GM18868 (cell line): ENCODE results near the gene LILRB3.
"Not testable (repeated sequence)": the region's sequence is repeated elsewhere in the genome, so short reads cannot be mapped to it uniquely, and the experiment has no call there.

Source experiments
- ATAC-seq: cut with Tn5 transposase; IDR thresholded peaks from one replicate; pipeline ENCODE4 v1.9.1; 2021; ENCODE audit warnings: mild to moderate bottlenecking, moderate library complexity; ENCODE audit not compliant: unreplicated experiment

LILRB3 gene

DNA sequence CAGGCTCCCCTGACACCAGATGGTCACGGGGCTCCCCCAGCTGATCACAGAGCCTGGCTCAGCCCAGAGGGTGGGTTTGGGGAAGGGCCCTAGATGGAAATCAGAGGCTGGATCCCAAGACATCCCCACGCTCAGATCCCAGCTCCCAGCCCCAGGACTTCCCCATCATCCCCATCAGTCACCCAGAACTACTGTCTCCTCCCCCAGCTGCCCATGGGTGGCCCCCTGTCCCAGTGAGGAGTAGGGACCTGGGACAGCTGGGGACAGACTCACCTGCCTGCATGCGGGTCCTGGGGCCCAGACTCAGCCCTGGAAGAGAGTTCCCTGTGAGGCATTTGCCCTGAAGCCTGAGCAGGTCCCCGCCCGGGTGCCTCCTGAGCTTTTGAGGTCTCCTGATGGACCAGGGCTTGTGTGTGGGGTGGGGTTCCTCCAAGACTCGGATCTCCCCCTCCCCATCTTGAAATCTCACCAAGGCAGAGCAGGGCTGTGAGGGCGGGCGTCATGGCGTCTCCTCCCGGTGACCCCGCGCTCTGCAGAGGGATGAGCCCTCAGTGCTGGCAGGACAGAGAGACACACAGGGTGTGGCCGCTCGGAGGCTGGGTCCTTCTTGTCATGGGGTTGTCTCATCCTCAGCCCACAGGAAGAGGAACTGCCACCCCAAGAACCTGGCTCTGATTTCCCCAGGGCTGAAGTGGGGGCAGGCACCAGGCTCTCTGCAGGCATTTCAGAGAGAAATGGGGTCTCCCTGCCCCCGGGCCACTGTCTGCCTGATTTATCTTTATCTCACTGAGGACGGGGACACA lies at the start of gene LILRB3:
Gene LILRB3 (minus strand): TSS at position 534 of the 803 bp plus-strand sequence. CDS start 31 bp downstream, at position 503.
- not testable (repeated sequence) for ATAC-seq

DNA sequence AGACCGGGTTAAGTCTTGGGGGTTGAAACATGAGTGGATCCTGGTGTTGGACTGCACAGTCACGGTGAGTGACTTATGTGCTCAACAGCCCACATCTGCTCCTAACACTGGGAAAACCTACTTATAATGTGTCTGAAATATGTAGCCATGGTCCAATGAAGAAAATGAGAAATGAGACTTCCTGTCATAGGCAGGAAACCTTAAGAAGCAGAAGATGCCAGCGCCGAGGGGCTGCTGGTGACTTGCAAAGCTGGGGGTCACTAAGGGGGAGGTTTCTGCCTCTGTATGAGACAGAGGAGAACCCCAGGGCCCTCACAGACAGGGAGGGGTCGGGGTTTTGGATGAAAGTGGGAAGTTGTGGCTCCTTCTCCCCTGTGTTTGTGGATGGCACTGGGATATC lies 49.4 kb upstream of the LILRB3 start:
- ATAC-seq, result not testable (repeated sequence)

DNA sequence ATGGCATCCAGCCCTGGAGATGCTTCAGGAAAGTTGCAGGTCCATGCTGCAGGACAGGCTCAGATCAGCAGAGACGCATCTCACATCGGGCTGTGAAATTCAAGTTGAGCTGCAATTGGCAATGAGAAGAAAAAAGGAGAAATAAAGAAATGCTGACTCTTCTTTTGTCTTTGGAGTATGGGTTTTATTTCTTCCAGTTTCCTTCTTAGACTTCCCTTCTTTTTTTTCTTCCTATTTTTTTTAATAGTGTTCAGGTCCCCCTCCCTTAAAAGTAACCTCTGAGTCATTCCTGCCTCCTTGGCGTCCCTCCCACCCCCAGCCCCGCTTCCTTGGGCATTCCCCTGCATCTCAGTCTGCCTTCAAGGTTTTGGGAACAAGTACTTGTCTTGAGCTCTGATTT lies 48.8 kb upstream of the LILRB3 start:
- ATAC-seq, result not testable (repeated sequence)

DNA sequence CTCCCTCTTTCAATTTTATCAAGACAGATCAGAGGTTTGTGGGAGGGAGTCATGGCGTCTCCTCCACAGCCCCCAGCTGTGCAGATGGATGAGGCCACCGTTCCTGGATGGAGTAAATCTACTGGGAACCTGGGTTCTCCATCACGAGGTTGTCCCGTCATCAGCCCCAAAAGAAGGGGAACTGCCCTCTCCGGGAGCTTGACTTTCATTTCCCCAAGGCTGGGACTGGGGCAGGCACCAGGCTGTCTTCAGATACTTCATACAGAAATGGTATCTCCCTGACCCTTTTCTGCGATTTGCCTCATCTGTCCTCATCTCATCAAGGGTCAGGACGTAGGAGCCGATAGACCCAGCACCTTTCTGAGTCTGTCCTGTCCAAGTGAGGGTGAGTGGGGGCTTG lies 48.3 kb upstream of the LILRB3 start:
- no peak for ATAC-seq

DNA sequence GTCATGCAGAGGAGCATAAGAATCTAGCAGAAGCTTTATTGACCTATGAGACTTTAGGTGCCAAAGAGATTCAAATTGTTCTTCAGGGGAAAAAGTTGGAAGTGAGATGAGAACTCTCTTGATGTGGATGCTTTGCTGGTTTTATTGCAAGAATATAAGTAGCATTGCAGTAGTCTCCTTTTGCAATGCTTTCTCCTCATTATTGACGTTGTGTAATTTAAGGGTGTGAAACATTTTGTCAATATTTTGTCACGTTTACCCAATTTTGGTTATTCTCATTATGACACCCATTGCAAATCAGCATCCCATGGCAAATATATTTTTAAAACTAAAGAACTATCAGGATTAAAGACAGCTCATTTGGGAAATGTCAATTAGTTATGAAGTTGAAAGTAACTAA lies 46.1 kb upstream of the LILRB3 start:
- no peak for ATAC-seq

DNA sequence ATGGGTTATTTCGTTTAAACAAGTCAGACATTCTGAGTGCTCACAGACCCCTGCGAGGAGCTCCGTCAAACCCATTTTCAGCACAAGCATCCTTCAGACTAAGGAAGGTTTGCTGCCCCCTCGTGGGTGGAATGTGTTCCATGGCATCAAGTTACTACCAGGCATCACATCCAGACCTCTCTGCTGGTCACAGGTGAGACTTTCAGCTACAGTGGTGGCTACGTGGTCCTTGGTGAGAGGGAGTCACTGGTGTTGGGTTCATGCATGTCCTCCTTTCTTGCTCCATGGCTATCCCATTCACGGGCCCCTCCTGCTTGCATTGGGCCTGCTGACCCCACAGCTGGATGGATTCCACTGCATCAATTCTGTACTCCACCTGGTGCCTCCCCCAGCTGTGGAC lies 43.3 kb upstream of the LILRB3 start:
- no peak for ATAC-seq

DNA sequence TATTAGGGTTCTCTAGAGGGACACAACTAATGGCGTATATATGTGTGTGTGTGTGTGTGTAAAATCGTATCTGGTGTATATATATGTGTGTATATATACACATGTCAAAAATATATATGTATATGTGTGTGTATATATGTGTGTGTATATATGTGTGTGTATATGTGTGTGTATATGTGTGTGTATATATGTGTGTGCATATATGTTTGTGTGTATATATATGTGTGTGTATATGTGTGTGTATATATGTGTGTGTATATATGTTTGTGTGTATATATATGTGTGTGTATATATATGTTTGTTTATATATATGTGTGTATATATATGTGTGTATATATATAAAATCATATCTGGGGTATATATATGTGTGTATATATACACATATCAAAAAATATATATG lies 39.7 kb upstream of the LILRB3 start:
- ATAC-seq, result no peak

DNA sequence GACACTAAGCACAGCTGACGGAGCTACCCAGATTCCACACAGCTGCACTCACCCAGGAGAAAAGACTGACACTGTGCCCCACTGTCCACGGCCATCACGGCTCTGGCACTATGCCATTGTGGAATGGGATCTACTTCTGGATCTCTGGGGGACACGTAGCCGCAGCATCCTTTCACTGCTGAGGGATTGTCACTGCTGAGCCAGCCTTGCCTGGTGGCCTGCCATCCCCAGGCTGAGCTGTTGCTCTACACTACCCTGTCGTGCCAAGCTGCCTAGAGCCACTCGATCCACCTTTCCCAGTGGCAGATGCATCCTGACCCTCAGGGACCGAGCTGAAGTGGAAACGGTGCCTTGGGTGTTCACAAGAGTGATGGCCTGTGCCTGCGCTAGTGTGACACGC lies 39.3 kb upstream of the LILRB3 start:
- ATAC-seq, result no peak

DNA sequence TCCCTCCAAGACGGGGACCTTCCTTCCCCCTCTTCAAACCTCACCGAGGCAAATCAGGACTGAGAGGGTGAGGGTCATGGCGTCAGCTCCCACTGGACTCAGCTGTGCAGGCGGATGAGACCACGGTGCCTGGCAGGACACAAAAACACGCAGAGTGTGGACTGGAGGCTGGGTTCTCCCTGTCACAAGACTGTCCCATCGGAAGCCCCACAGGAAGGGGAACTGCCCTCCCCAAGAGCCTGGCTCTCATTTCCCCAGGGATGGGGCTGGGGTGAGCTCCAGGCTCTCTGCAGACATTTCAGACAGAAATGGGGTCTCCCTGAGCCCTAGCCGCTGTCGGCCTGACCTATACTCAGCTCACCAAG lies 34.3 kb upstream of the LILRB3 start, which contains the start of gene LILRB5:
Gene LILRB5 (minus strand): TSS at position 158 of the 365 bp plus-strand sequence. CDS start 80 bp downstream, at position 78.
- ATAC-seq, result no peak

DNA sequence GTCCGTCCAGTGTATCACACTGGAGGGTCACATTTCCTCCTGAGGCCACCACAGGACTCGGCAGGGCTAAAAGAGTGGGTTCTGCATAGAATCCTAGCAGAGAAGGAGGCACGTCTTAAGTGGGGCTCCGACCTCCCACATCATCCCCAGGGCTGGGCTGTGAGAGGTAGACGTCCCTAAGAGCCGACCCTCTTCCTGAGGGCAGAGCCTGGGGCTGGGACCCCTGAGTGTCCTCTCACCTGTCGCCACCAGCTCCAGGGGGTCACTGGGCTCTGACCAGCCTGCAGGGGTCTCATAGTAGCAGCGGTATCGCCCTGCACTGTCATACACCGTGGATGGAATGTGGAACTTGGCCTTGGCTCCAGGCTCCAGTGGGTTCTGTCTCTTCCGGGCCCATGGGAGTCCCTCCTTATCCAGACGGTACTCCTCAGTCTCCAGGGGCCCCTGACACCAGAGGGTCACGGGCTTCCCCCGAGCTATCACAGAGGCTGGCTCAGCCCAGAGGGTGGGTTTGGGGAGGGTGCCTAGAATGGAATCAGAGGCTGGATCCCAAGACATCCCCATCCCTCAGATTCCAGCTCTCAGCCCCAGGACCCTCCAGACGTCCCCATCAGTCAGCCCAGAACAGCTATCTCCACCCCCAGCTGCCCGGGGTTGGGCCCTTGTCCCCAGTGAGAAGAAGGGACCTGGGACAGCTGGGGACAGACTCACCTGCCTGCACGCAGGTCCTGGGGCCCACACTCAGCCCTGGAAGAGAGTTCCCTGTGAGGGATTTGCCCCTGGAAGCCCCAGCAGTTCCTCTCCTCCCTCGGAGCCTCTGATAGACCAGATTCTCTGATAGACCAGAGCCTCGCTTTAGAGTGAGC lies 33.7 kb upstream of the LILRB3 start:
- no peak for ATAC-seq

DNA sequence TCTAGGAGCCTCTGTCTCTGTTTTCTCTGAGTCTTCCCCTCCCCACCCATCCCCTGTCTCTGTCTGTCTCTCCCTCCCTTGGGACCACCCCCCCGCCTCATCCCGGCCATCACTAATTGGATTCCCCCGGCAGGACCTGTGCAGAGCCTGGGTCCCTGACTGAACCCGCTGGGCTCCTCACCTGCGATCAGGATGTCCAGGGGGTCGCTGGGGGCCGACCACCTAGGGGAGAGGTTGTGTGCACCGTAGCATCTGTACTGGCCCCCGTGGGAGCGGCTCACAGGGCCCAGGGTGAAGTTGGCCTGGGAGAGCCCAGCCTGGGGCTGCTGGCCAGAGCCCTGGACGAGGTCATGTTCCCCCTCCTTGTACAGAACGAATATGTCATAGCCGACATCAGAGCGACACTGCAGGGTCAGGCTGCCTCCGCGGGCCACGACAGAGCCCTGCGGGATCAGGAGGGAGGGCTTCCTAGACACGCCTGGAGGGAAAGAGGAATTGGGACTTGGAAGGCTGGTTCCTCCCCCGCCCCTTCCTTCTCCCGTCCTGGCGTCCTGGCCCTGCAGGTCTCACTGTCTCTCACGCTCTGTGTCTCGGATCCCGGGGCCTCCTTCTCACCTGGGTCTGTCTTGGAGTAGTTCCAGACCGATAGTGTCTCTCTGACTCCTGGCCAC lies 32.4 kb upstream of the LILRB3 start:
- ATAC-seq, result no peak

DNA sequence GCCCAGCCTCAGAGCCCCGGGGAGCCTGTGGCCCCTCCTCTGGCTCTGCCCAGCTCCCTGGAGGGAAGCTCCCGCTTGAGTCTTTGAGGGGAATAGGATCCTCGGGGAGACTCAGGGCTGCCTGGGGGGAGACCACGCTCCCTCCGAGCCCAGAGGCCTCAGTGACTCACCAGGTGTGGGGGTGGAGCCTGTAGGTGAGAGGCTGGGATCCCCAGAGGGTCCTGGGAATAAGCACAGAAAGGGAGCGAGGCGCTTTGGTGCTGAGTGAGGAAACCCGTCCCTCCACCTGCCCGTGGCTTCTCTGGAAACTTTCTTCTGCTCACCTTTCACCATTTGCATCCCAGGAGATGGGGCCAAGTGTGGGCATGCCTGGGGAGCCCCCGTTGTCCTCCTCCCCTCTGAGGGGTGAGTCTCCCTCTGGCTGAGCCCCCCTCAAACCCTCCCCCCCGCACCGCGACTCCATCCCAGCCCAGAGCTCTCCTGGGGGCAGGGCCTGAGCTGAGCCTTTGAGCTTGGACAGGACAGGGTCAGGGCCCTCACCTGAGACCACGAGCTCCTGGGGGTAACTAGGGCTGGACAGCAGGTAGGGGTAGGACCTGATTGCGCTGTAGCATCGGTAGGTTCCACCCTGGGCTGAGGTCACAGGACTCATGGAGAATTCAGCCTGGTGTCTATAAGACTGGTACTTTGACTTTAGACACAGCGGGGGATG lies 31.5 kb upstream of the LILRB3 start:
- no peak for ATAC-seq

DNA sequence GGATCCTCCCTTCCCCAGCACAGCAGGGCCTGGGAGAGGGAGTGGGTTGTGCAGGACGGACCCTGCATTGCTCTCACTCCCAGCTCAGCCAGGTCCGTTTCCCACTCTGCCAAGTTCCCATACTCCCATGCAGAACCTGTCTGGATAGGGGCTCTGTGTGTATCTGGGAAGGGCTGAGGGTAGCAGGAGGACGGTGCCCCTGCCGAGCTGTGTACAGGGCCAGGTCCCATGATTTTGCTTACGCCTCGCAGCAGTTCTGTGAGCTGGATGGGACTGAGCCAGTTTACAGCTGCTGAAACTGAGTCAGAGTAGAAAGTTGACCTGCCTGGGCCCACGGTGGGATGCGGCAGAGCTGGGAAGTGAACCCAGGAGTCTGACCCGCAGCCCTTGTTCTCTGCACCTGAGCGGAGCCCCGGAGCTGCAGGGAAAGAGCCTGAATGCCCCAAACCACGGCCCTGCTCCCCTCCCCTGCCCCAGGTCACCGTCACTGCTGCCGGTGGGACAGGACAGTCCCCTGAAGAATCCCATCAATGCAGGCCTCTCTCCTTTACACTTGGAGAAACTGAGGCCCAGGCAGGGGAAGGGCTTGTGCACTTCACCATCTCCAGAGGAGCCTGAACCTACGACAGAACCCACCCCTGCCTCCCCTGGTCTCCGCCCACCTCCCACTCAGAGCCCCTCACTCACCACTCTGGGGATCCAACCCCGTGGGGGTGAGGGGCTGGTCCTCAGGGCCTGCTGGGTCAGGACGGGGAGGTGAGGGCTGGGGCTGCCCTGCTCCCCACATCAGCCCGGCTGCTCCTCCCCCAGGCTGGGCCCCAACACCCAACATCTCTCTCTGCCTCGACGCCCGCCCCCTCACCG lies 30.8 kb upstream of the LILRB3 start:
- no peak for ATAC-seq

DNA sequence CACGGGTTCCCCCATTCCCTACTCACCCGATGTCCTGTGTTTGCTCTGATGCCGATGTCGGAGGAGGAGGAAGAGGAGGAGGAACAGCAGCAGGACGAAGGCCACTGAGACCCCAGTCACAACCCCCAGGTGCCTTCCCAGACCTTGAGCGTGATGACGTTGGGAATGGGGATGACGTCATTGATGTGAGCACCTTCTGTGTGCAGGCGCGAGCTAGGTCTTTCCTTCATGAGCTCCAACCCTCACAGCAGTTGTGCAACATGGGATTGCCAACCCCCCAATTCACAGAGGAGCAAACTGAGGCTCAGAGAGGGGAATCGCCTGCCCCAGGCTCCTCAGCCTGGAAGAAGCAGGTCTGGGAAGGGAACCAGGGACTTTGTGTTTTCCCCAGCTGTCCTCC lies 30.0 kb upstream of the LILRB3 start:
- ATAC-seq, result no peak

DNA sequence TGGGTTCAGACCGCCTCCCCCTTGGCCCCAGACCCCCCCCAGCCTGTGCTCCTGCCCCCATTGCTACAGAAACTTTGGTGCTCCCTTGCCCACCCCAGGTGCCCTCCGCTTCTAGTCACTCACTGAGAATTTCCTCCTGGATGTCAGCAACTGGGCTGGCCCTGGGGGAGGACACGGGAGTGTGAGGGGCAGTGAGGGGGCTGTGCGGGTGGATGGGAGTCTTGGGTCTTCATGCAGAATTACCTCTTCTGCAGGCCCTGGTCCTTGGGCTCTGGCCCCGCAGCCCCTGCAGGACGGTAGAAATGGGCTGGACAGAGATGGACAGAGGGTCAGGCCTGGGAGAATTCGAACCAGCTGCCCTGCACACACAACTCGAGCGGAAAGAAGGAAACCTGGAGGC lies 29.4 kb upstream of the LILRB3 start:
- no peak for ATAC-seq

DNA sequence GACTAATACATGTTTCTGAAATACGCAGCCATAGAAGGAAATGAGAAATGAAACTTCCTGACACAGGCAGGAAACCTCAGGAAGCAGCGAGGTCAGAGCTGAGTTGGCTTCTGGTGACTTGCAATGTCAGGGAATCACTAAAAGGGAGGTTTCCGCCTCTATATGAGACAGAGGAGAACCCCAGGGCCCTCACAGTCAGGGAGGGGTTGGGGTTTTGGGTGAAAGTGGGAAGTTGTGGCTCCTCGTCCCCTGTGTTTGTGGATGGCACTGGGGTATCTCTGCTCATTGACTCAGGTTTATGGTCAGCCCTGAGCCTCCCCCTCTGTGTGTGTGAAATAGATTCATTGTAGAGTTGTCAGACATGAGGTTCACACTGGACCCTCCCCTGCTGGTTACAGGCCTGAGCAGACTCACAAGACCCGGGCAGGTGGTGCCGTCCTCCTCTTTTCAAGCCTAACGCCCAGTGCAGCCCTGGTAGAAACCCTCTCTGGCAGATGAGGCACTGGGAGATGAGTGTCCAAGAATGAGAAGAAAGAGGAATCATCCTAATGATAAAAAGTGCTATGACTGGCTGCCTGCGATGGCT lies 25.3 kb upstream of the LILRB3 start:
- no peak for ATAC-seq

DNA sequence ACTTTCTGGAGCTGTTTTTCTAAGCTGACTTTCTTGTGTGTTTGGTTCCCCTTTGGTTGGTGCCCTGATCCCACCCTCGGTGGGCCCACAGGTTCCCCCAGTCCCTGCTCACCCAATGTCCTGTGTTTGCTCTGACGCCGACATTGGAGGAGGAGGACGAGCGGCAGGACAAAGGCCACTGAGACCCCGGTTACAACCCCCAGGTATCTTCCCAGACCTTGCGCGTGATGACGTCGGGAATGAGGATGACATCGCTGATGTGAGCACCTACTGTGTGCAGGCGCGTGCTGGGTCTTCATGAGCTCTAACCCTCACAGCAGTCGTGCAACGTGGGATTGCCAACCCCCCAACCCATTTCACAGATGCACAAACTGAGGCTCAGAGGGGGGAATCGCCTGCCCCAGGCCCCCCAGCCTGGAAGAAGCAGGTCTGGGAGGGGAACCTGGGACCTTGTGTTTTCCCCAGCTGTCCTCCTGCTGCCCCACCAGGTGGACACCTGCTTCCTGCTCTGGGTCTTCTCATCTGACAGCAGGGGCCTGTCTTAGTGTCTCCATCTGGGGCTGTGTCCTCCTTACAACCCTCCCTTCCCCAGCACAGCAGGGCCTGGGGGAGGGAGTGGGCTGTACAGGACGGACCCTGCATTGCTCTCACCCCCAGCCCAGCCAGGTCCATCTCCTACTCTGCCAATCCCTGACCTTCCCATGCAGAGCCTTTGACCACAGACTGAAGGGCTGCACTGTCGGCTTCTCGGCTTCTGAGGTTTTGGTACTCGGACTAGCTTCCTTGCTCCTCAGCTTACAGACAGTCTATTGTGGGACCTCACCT lies 24.5 kb upstream of the LILRB3 start:
- no peak for ATAC-seq

DNA sequence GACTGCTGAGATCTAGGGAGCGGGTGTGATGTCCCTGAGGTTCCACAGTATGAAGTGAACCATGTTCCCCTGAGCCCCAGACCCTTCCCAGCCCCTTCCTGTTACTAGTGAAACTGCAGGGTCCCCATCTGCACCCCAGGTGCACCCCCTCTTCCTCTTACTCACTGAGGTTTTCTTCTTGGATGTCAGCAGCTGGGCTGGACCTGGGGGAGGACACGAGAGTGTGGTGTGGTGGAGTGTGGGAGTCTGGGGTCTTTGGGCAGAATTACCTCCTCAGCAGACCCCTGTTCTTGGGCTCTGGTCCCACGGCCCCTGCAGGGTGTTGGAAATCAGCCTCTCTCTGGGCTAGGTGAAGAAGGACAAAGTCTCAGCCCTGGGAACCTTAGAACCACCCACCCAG lies 23.1 kb upstream of the LILRB3 start:
- no peak for ATAC-seq

DNA sequence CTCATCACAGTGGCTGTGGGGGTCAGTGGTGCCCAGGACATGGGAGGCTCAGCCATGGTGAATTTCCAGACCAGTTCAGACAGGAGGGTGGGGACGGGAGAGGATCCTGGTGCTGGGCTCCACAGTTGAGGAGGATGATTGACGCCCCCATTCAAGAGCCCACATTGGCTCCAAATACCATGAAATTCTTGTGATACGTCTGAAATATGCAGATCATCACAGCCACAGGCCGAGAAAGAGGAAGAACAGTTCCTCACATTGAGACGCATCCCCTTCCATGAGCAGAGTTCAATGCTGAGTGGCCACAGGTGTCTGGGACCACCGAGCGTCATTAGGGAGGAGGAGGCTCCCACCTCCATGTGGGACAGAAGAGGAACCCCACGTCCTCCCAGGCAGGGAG lies 21.0 kb upstream of the LILRB3 start:
- not testable (repeated sequence) for ATAC-seq
